ENCODE data around the gene CXCL1. TPM values are rescaled to one million over a fixed set of nuclear protein-coding genes. Genes with fewer than 3 reads are reported as not detected.

CXCL1 gene
- total RNA-seq, 1 experiment from 2014 or later = 49.3 TPM

DNA sequence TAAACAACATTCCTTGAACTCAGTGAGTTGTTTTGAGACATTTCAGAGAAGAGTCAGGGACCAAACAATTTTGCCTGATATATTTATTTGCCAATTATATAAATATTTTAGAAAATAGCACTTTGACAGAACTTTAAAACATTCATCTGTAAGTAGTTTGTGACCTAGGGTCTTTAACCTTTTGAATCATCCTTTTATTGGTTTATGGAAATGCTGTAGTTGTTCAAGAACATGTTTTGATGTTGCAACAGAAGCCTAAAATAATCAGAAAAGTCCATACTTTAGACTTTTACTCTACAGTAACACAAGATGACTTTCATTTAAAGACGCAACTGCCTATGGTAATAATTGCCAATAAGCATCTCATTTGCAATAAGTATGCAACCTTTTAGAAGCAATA, 43.0 kb downstream of the CXCL1 start:
- no peak overlapping the region for H3K4me3 Mint-ChIP-seq (ENCODE audit: unreplicated experiment)
- no peak overlapping the region for H3K27ac Mint-ChIP-seq (ENCODE audit: low read depth, unreplicated experiment)
- intact Hi-C loops (cut with micrococcal nuclease) = no loop called here
- no peaks in the 10 kb centered on the region for H3K27me3 Mint-ChIP-seq (ENCODE audit: insufficient read depth, unreplicated experiment)
- no peak for DNase-seq (ENCODE audit: unreplicated experiment)
- CTCF ChIA-PET = no interaction called here
- POLR2A ChIA-PET = no interaction called here
- TF ChIP-seq CTCF (IDR thresholded peaks at IDR 0.05; ENCODE audit: unreplicated experiment) = no peak
- no peaks in the 10 kb centered on the region for H3K9me3 Mint-ChIP-seq (ENCODE audit: unreplicated experiment)
- no peaks in the 10 kb centered on the region for H3K36me3 Mint-ChIP-seq (ENCODE audit: insufficient read depth, unreplicated experiment)
- peaks cover 15% of the 10 kb centered on the region for H3K4me1 Mint-ChIP-seq (ENCODE audit: insufficient read depth, unreplicated experiment)
- BruUV-seq (replicated peaks) = no TSS peak

DNA sequence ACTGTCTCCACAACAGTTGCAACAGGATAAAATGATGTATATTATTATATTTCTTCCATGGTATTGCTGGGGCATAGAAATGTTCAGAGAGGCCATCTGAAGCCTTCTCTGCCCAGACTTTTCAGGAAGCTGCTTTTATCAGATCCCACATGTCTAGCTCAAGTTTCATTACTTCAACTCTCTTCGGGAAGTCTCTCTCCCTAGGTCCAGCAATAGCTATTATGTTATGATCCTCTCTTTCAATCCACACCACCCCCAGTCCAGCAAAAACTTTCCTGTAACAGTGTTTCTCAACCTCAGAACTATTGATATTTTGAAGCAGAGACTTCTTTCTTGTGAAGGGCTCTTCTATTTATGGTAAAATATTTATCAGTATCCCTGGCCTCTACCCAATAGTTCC, 44.9 kb downstream of the CXCL1 start:
- ChIA-PET CTCF (interaction anchor here (0.6 kb wide), 1 partner anchor 192 kb away, joined by 3 read pairs; no protein-coding TSS in a partner anchor), POLR2A (interaction anchor here (0.5 to 8.0 kb wide), 2 partner anchors 47 to 536 kb away, joined by 4 to 61 read pairs; partner anchors contain the start of gene CXCL1)
- DNase-seq (ENCODE audit: unreplicated experiment) = no peak
- Mint-ChIP-seq H3K4me1 (ENCODE audit: insufficient read depth, unreplicated experiment) (peaks cover 30% of the 10 kb centered on the region), H3K27ac (ENCODE audit: low read depth, unreplicated experiment) (no peak overlapping the region), H3K9me3 (ENCODE audit: unreplicated experiment) (no peaks in the 10 kb centered on the region), H3K27me3 (ENCODE audit: insufficient read depth, unreplicated experiment) (no peaks in the 10 kb centered on the region), H3K4me3 (ENCODE audit: unreplicated experiment) (no peak overlapping the region), H3K36me3 (ENCODE audit: insufficient read depth, unreplicated experiment) (no peaks in the 10 kb centered on the region)
- no peak for TF ChIP-seq CTCF (IDR thresholded peaks at IDR 0.05; ENCODE audit: unreplicated experiment)
- intact Hi-C loops (cut with micrococcal nuclease) = no loop called here
- BruUV-seq (replicated peaks) = no TSS peak

DNA sequence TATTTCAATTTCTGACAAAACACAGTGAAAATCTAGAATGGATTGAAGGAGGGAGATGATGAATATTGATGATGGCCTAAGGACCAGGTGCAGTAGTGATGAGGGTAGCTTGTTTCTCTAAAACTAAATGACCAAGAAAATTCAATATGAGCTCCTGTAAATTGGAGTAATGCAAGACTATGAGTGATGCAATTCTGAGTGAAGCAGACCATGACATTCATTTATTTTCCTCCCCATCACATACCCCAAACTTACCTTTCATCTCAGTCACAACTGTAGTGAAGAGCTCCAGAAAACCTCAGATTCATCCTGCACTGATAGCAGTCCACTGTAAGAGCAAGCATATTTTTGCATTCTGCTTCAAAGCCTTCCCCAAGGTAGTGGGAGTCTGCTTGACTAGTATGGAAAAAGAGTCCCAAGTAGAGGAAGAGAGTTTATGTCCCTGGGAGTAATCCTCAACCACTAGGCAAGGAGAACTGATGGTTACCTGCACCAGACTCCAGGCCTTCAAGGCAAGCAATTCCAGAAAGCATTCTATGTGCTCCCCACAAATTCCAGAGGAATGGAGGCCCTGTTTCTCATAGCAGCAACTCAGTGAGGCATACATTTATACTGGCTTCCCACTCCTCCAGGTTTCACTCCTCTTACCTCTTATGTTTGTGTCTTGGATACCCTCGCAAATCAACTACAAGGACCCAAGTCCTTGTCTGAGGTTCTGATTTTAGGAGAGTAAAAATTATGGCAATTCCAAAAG, 47.2 kb downstream of the CXCL1 start:
- no TSS peak for BruUV-seq (replicated peaks)
- intact Hi-C loops (cut with micrococcal nuclease) = no loop called here
- POLR2A ChIA-PET = interaction anchor here (0.8 to 8.0 kb wide), 9 partner anchors 15 to 196 kb away, joined by 3 to 61 read pairs (median 4); partner anchors contain the start of gene CXCL1
- no peak for DNase-seq (ENCODE audit: unreplicated experiment)
- CTCF ChIA-PET = interaction anchor here (0.8 to 2.0 kb wide), 7 partner anchors 20 to 396 kb away, joined by 3 to 9 read pairs (median 4); partner anchors contain the start of gene CXCL1
- peaks cover 40% of the 10 kb centered on the region for H3K4me1 Mint-ChIP-seq (ENCODE audit: insufficient read depth, unreplicated experiment)
- no peaks in the 10 kb centered on the region for H3K9me3 Mint-ChIP-seq (ENCODE audit: unreplicated experiment)
- H3K27me3 Mint-ChIP-seq (ENCODE audit: insufficient read depth, unreplicated experiment) = no peaks in the 10 kb centered on the region
- H3K36me3 Mint-ChIP-seq (ENCODE audit: insufficient read depth, unreplicated experiment) = no peaks in the 10 kb centered on the region
- no peak overlapping the region for H3K4me3 Mint-ChIP-seq (ENCODE audit: unreplicated experiment)
- H3K27ac Mint-ChIP-seq (ENCODE audit: low read depth, unreplicated experiment) = peak overlapping the region; percentile 78
- TF ChIP-seq CTCF (IDR thresholded peaks at IDR 0.05; ENCODE audit: unreplicated experiment) = no peak

DNA sequence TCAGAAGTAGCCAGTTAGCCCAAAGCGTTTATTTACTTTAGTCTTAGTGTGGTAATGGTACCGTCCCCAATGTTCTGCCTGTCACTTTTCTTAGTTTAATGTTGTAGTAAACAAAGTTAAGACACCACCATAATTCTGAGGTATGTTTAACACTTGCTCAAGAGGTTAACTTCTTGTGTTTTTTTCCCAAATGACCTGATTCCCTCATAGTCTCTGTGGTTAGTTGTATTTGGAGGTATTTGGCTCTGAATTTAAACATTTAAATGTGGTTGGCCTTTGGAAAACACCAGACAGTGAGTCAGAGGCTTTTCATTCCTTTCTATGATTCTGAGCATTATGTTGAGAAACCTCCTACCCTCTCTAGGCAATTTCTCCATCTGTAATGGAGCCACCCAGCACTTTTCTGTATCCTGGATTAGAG, 47.9 kb downstream of the CXCL1 start:
- Mint-ChIP-seq H3K9me3 (ENCODE audit: unreplicated experiment) (no peaks in the 10 kb centered on the region), H3K36me3 (ENCODE audit: insufficient read depth, unreplicated experiment) (no peaks in the 10 kb centered on the region), H3K27me3 (ENCODE audit: insufficient read depth, unreplicated experiment) (no peaks in the 10 kb centered on the region), H3K4me1 (ENCODE audit: insufficient read depth, unreplicated experiment) (peaks cover 40% of the 10 kb centered on the region), H3K4me3 (ENCODE audit: unreplicated experiment) (no peak overlapping the region), H3K27ac (ENCODE audit: low read depth, unreplicated experiment) (peak overlapping the region; percentile 78)
- ChIA-PET CTCF (interaction anchor here (0.7 to 0.8 kb wide), 3 partner anchors 189 to 471 kb away, joined by 3 to 5 read pairs (median 3); no protein-coding TSS in a partner anchor), POLR2A (interaction anchor here (0.8 to 8.0 kb wide), 6 partner anchors 15 to 195 kb away, joined by 3 to 61 read pairs (median 4); partner anchors contain the start of gene CXCL1)
- DNase-seq (ENCODE audit: unreplicated experiment) = peak; percentile 92
- intact Hi-C loops (cut with micrococcal nuclease) = loop anchor here (1.0 kb wide), 1 partner anchor 49 kb away; no protein-coding TSS in a partner anchor
- BruUV-seq (replicated peaks) = no TSS peak
- no peak for TF ChIP-seq CTCF (IDR thresholded peaks at IDR 0.05; ENCODE audit: unreplicated experiment)
